ENCODE results near the gene ATG101.

- no peak for TF ChIP-seq REST (IDR thresholded peaks at IDR 0.05; ENCODE audit: unreplicated experiment)
- TF ChIP-seq CTCF (conservative IDR thresholded peaks at IDR 0.05; ENCODE audit: low read depth in 2 of 2), result no peak
- no peak for TF ChIP-seq POLR2AphosphoS5 (IDR thresholded peaks at IDR 0.05; ENCODE audit: low read depth)
- no peak for TF ChIP-seq EZH2 (IDR thresholded peaks at IDR 0.05; ENCODE audit: low read depth, unreplicated experiment)
- no peak for TF ChIP-seq EZH2phosphoT487 (IDR thresholded peaks at IDR 0.05; ENCODE audit: unreplicated experiment)
- no peak for TF ChIP-seq CREB1 (CRISPR knock-in tag; IDR thresholded peaks at IDR 0.05; ENCODE audit: low read depth)
- TF ChIP-seq NANOG (IDR thresholded peaks at IDR 0.05; ENCODE audit: borderline replicate concordance), result no peak
- TF ChIP-seq ZNF114 (CRISPR knock-in tag; IDR thresholded peaks at IDR 0.05), result no peak
- no peak for TF ChIP-seq ETS1 (IDR thresholded peaks at IDR 0.05)
- no peak for TF ChIP-seq ZNF462 (CRISPR knock-in tag; IDR thresholded peaks at IDR 0.05)
- TF ChIP-seq ZNF331 (CRISPR knock-in tag; IDR thresholded peaks at IDR 0.05; ENCODE audit: low read depth), result no peak
- no peak for TF ChIP-seq JUNB (IDR thresholded peaks at IDR 0.05; ENCODE audit: unreplicated experiment)
- TF ChIP-seq STAT1 (IDR thresholded peaks at IDR 0.05; ENCODE audit: unreplicated experiment), result no peak
These were observed 26.2 kb upstream of the ATG101 start for GRCh38 chr12:52043386-52044212.
